ENCODE results near the gene DEK. TPM values are rescaled to one million over a fixed set of nuclear protein-coding genes. Genes with fewer than 3 reads are reported as not detected.

The DEK gene
- total RNA-seq, 1 experiment from 2014 or later = 108 TPM

- no TSS peak for BruUV-seq (replicated peaks)
- CTCF ChIA-PET = no interaction called here
Measured at GRCh38 chr6:18245642-18246041, 18.7 kb downstream of the DEK start.

GRCh38 chr6:18245079-18245478, 19.3 kb downstream of the DEK start:
- ATAC-seq (no peak), DNase-seq (ENCODE audit: low read depth, low spot score) (no peak)
- H3K9ac ChIP-seq (ENCODE audit: low read length) = no peak overlapping the region
- peaks cover 27% of the 10 kb centered on the region; the same call in 1 of the 2 replicates for H4K20me1 ChIP-seq (ENCODE audit: insufficient read depth)
- no peak for TF ChIP-seq ZFX (IDR thresholded peaks at IDR 0.05)
- TF ChIP-seq EZH2 (IDR thresholded peaks at IDR 0.05) = no peak
- TF ChIP-seq ZNF274 (IDR thresholded peaks at IDR 0.05; ENCODE audit: low read depth, low read length) = no peak
- no peak for TF ChIP-seq EZH2phosphoT487 (IDR thresholded peaks at IDR 0.05; ENCODE audit: borderline replicate concordance)
- no peak for TF ChIP-seq TCF7L2 (IDR thresholded peaks at IDR 0.05; ENCODE audit: borderline replicate concordance, extremely low read depth, insufficient read depth, insufficient read length)
- no peak for TF ChIP-seq ATF3 (IDR thresholded peaks at IDR 0.05)
- TF ChIP-seq CTCF (IDR thresholded peaks at IDR 0.05 in 2 of 3, conservative IDR thresholded peaks at IDR 0.05 in 1 of 3; ENCODE audit: borderline replicate concordance in 1 of 3, insufficient read depth in 1 of 3, low read depth in 2 of 3, low read length in 2 of 3) = no peak
- TF ChIP-seq REST (IDR thresholded peaks at IDR 0.05; ENCODE audit: low read depth) = no peak
- no TSS peak for BruUV-seq (replicated peaks)
- no peak overlapping the region for H3K4me3 ChIP-seq (replicated peaks in 1 of 2; ENCODE audit: low read depth in 1 of 2, low read length in 2 of 2)
- H3K9me2 ChIP-seq (ENCODE audit: insufficient read depth) = no peaks in the 10 kb centered on the region
- no peak overlapping the region for H3K27ac ChIP-seq (ENCODE audit: low read depth, low read length)
- H3K36me3 ChIP-seq (ENCODE audit: control insufficient read depth in 1 of 2, insufficient read depth in 2 of 2, low read length in 2 of 2) = peaks cover 30 to 64% of the 10 kb centered on the region in 2 experiments
- H3K4me2 ChIP-seq (ENCODE audit: low read length) = no peak overlapping the region
- peaks cover 10 to 37% of the 10 kb centered on the region in 2 experiments; a peak in 3 of 4 replicates for H3K4me1 ChIP-seq (ENCODE audit: control insufficient read depth in 1 of 2, insufficient read depth in 2 of 2, low read length in 2 of 2)
- ChIA-PET CTCF (no interaction called here), RAD21 (ENCODE audit: low non-redundant PET in 1 of 2, low total read pairs in 2 of 2, uncharacterized antibody in 2 of 2, unreplicated experiment in 2 of 2) (no interaction called here), POLR2A (no interaction called here)
- intact Hi-C loops (cut with micrococcal nuclease) = no loop called here
- no peaks in the 10 kb centered on the region for H3K9me3 ChIP-seq (ENCODE audit: control insufficient read depth in 1 of 2, insufficient read depth in 1 of 2, low read depth in 1 of 2, low read length in 2 of 2)
- peaks cover 100% of the 10 kb centered on the region for H3K79me2 ChIP-seq (ENCODE audit: insufficient read depth, low read length)
- H3K27me3 ChIP-seq (ENCODE audit: insufficient read depth, low read length) = no peaks in the 10 kb centered on the region
- no peak overlapping the region for H2AFZ ChIP-seq (ENCODE audit: low read depth, low read length, poor library complexity, severe bottlenecking)

More at GRCh38 chr6:18245642-18246041, 18.7 kb downstream of the DEK start:
- intact Hi-C loops (cut with micrococcal nuclease) = no loop called here
- no peaks in the 10 kb centered on the region for H3K27me3 ChIP-seq (ENCODE audit: insufficient read depth, low read length)
- H3K4me1 ChIP-seq (ENCODE audit: control insufficient read depth in 1 of 2, insufficient read depth in 2 of 2, low read length in 2 of 2) = peaks cover 10 to 37% of the 10 kb centered on the region in 2 experiments; a peak in 3 of 4 replicates
- RAD21 ChIA-PET (ENCODE audit: low non-redundant PET in 1 of 2, low total read pairs in 2 of 2, uncharacterized antibody in 2 of 2, unreplicated experiment in 2 of 2) = no interaction called here
- no peaks in the 10 kb centered on the region for H3K9me2 ChIP-seq (ENCODE audit: insufficient read depth)
- POLR2A ChIA-PET = no interaction called here
- H3K9me3 ChIP-seq (ENCODE audit: control insufficient read depth in 1 of 2, insufficient read depth in 1 of 2, low read depth in 1 of 2, low read length in 2 of 2) = no peaks in the 10 kb centered on the region
- H4K20me1 ChIP-seq (ENCODE audit: insufficient read depth) = peaks cover 23% of the 10 kb centered on the region
- peaks cover 100% of the 10 kb centered on the region for H3K79me2 ChIP-seq (ENCODE audit: insufficient read depth, low read length)
- H3K9ac ChIP-seq (ENCODE audit: low read length) = no peak overlapping the region
- H3K27ac ChIP-seq (ENCODE audit: low read depth, low read length) = no peak overlapping the region
- DNase-seq (ENCODE audit: low read depth, low spot score) = no peak
- H3K36me3 ChIP-seq (ENCODE audit: control insufficient read depth in 1 of 2, insufficient read depth in 2 of 2, low read length in 2 of 2) = peaks cover 30 to 61% of the 10 kb centered on the region in 2 experiments
- H2AFZ ChIP-seq (ENCODE audit: low read depth, low read length, poor library complexity, severe bottlenecking) = no peak overlapping the region
- H3K4me3 ChIP-seq (replicated peaks in 1 of 2; ENCODE audit: low read depth in 1 of 2, low read length in 2 of 2) = no peak overlapping the region
- H3K4me2 ChIP-seq (ENCODE audit: low read length) = no peak overlapping the region
- TF ChIP-seq EZH2 (IDR thresholded peaks at IDR 0.05) (no peak), CBX3 (IDR thresholded peaks at IDR 0.05; ENCODE audit: low read depth) (no peak), ZFX (IDR thresholded peaks at IDR 0.05) (no peak)
- no peak for ATAC-seq

Data from HCT116 (cell line).